GM19372 (cell line): ENCODE measurements around the gene ZNF138.
"Not testable (repeated sequence)": the region's sequence is repeated elsewhere in the genome, so short reads cannot be mapped to it uniquely, and the experiment has no call there.

ENCODE experiments used
- ATAC-seq: cut with Tn5 transposase; IDR thresholded peaks from one replicate; pipeline ENCODE4 v1.9.1; 2021; ENCODE audit warnings: mild to moderate bottlenecking, low read depth, moderate library complexity; ENCODE audit not compliant: unreplicated experiment

ZNF138 gene

DNA sequence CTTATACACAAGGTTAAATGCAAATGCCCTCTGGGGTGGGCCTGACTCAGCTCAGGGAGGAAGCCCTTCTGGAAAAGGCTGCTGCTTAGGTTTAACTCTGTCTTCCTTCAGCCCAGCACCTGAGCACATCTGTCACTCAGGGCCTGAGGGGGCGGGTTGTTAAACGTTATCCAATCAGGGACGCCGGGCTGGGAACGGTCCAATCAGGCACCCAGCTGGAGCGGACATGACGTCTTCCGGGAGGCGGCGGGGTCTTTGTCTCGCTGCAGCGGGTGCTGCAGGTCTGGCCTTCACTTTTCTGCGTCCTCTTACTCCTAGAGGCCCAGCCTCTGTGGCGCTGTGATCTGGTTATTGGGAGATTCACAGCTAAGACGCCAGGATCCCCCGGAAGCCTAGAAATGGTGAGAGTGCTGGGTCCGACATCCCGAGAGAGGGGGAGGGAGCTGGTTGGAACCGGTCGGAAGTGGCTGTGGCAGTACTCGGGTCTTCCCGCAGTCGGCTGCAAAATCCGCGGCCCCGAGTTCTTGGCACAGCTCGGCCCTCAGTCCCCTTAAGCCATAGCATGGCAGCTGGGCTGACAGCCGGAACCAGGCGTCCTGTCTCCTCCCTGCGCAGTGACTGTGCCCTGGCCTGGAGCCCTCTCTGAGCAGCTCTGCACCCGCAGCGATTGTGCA is at the start of gene ZNF138:
Gene ZNF138 (plus strand): TSS at position 258 of the 674 bp plus-strand sequence. CDS start 141 bp downstream, at position 399.
- peak; percentile 100 for ATAC-seq

DNA sequence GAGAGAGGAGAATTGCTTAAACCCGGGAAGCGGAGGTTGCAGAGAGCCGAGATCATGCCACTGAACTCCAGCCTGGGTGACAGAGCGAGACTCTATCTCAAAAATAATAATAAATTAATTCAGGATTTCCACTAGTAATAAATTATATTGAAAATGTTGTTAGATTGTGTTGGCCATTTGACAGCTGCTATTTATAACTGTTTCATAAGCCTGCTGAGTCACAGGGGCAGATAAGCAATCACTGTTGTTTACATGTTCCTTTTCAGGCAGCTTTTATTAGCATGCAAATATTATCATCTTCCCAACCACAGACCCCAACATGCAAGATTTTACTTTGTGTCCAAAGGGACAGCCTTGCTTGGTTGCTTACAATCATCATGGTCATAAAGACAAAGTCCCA is 49.5 kb upstream of the ZNF138 start:
- no peak for ATAC-seq

GRCh38 chr7:64747802-64748201 is 46.4 kb upstream of the ZNF138 start:
- no peak for ATAC-seq

DNA sequence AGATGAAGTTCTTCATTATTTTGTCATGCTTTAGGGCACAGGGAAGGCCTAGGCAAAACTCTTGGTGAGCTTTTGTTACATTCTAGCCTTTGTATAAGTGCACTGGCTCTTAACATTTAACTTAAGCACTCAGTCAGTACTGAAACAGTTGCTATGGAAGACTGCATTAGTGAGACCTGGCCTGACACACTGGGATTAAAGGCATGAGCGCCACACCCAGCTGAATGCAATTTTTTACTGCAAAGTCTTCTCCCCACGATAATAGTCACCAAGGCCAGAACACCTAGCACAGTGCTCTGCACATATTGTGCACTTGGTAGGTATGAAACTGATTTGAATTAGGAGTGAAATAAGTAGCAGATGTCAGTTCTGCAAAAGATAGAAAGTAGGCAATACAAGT is 41.2 kb upstream of the ZNF138 start:
- ATAC-seq, result no peak

- no peak for ATAC-seq
Measured at GRCh38 chr7:64755865-64756264, 38.4 kb upstream of the ZNF138 start.

DNA sequence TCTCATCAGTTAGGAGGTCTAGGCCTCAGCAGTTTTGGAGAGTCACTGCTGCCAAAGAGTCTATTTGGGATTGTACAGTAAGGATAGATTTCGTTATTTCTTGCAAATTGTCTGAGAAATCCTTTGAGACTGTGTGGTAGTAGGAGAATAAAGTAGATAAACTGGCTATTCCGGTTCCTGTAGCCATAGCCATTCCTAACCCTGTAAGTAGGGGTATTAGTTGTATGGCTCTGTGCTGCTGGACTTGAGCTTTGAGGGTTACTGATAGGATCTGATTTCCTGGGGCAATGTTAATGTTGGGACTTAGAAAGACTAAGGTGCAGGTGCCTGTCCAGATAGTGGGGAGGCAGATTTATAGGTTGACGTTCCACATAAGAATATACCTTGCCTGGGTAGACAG is 36.1 kb upstream of the ZNF138 start:
- no peak for ATAC-seq

DNA sequence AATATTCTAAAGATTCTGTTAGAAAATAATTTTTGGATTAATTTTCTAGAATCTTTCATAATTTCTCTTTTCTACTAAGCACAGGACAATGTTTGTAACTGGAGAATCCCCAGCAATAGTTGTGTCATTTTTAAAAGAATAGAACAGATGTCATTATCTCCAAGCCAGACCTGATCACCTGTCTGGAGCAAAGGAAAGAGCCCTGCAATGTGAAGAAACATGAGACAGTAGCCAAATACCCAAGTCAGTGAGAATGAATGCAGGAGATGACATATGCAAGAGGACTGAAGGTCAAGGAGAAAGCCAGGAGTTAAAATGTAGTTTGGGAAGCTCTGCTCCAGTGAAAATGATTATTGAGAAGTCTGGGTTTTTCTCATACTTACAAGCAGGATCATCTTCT is 25.4 kb upstream of the ZNF138 start:
- ATAC-seq, result no peak

DNA sequence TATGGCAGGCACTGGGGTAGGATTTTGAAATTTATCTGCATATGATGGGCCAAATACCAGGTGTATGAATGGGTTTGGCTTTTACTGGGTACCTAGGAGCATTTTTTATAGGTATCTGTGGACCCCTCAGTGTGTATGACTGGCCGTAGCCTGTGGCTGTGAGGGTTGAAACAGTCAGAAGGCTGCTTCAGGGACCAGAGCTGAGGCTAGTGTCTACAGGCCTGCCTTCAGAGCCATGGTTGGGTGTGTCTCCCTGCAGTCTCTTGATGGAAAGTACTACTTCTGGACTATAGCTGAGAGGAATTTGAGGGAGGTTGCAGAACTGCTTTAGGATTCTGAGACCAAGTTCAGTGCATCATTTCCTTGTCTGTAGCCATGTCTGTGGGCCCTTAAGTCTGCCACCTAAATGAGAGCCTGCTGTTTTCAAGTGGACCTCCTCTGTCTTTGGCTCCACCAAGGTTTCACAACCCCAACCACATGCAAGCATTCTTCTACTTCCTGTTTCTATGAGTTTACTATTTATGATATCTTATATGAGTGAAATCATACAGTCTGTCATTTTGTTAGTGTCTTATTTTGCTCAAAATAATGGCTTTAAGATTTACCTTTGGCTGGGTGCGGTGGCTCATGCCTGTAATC is 19.9 kb upstream of the ZNF138 start:
- no peak for ATAC-seq

DNA sequence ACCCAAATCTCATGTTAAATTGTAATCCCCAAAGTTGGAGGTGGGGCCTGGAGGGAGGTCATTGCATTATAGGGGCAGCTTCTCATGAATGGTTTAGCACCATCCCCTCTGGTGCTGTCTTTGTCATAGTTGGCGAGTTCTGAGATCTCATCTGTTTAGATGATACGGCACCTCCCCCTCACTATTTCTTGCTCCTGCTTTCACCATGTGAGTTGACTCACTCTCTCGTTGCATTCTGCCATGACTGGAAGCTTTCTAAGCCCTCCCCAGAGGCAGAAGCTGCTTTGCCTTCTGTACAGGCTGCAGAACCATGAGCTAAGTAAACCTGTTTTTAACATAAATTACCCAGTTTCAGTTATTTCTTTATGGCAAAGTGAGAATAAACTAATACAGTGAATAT is 18.9 kb upstream of the ZNF138 start:
- ATAC-seq, result no peak

- not testable (repeated sequence) for ATAC-seq
Measured at GRCh38 chr7:64784842-64785241, 9.4 kb upstream of the ZNF138 start.

DNA sequence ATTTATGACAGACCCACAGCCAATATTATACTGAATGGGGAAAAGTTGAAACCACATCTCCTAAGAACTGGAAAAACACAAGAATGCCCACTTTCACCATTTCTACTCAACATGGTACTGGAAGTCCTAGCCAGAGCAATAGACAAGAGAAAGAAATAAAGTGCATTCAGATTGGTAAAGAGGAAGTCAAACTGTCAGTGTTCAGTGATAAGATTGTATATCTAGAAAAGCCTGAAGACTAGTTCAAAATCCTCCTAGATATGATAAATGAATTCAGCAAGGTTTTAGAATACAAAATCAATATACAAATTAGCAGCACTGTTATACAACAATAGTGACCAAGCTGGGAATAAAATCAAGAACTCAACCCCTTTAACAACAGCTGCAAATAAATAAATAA is 6.9 kb upstream of the ZNF138 start:
- ATAC-seq, result no peak

GRCh38 chr7:64789241-64789640 is 5.0 kb upstream of the ZNF138 start:
- not testable (repeated sequence) for ATAC-seq

GRCh38 chr7:64793106-64793755 is 997 bp upstream of the ZNF138 start:
- no peak for ATAC-seq

DNA sequence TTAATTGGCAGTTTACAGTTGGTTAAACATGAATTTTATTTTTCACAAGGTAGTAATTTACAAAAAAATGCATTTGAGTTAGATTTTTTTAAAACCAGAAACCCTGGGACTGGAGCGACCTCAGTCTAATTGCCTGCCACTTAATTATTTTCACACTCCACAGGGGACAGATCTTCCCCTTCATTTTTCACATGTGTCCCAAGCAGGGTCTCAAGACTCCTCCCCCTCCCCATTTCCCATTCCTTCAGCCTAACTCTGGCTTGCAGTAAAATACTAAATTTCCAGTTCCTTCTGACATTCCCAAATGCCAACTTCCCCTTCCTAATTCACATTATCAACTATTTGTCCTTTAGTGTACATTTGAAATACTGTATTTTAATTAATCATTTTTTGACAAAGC is 948 bp downstream of the ZNF138 start:
- ATAC-seq, result no peak

- ATAC-seq, result not testable (repeated sequence)
Measured at GRCh38 chr7:64799169-64799568, 4.9 kb downstream of the ZNF138 start.

- no peak for ATAC-seq
Measured at GRCh38 chr7:64802699-64803098, 8.5 kb downstream of the ZNF138 start.

DNA sequence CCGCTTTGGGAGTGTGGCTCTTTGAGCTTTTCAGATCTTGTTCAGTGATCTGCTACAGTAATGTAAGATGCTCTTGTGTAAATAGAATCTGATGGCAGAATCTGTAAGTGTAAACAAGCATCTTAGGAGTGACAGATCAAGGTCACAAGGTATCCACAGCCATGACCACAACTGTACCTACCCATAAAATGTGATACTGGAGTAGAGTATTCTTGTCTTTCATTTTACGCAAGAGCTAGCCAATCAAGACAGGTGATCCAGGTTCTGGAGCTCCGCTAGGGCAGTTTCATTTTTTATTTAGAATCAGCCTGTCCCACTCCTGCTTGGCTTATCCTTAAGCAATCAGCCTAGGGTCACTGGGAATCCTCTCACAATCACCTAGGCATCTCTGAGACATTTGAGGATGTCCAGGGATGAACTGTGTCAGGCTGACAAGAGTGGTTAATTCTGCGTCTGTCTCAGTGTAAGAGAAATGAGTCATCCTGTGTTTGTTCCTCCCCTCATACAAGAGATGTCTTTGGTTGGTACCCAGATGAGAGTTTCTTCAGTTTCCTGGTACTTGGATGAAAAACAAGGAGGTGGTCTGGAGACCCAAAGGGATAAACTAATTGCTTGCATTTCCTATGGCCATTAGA is 13.6 kb downstream of the ZNF138 start:
- ATAC-seq, result no peak

DNA sequence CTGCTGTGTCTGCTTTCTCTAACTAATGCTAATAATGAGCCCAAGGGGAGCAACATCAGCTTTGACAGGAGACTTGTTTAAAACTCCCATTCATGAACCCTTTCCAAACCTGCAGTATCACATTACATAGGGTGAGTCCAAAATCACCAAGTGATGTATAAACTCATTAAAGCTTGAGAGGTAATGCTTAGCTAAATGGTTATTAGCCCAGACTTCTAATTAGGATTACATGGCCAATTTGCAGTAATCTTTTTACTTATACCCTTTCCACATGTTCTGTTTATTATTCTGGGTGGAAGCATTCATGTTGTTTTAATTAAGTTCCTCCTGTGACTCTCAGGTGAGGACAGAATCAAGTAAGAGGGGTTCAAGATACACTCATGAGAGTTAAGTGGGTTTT is 17.5 kb downstream of the ZNF138 start:
- no peak for ATAC-seq

DNA sequence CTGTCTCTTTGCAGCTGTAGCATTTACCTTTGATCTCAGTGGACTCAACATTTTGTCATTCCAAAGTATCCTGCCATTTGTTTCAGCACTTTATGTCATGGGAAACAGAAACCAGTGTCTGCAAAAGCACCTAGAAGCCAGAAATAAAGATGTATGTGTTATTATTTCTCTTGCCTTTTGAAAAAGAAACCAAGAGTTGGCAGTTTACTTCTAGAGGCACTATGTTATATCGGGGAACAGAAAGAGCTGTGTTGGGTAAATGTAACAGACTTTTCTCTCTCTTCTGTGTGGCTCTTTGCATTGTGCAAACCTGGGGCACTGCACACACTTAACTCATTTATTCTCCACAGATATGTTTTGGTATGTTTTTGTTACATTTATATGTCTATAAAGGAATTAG is 36.7 kb downstream of the ZNF138 start:
- ATAC-seq, result no peak

- no peak for ATAC-seq
Measured at GRCh38 chr7:64832136-64832535, 37.9 kb downstream of the ZNF138 start.

- ATAC-seq, result no peak
Measured at GRCh38 chr7:64834989-64835388, 40.8 kb downstream of the ZNF138 start.
